K562 (cell line): Measurements from ENCODE around the gene TMEM61. TPM values are rescaled to one million over a fixed set of nuclear protein-coding genes. Genes with fewer than 3 reads are reported as not detected.

Experiments used
- ATAC-seq: fragments of 200-7000 bp; cut with Tn5 transposase; 3 replicates; pipeline ENCODE4 v1.9.1; 2020; ENCODE audit warnings: moderate library complexity
- BruUV-seq: library from RNA; stranded (reverse); fragments of 400-500 nt; replicated peaks from 2 replicates; lab custom pipeline; 2021; lab: Mats Ljungman, UMichigan
- CTCF ChIA-PET: fragments of 300-600 bp; formaldehyde crosslinking; extraction: SDS; loops from one replicate; lab custom pipeline; 2021; ENCODE audit warnings: low intra/inter-chr PET ratio; lab: Yijun Ruan, JAX
- POLR2A ChIA-PET: fragments of 300-600, 350-650 bp; sonication (Branson Sonifier 250); formaldehyde crosslinking; extraction: SDS; loops from one replicate; lab custom pipeline; 2021; ENCODE audit warnings: antibody characterized with exemption, inconsistent platforms; lab: Yijun Ruan, JAX
- DNase-seq, 4 experiments: peaks; one replicate each; pipeline versions ENCODE4 v3.0.0 to v3.0.0-alpha.2; 2011 to 2018; ENCODE audit warnings: low spot score in 3 of 4, mixed read lengths in 3 of 4; ENCODE audit errors: extremely low read depth in 1 of 4
- FAIRE-seq: peaks from 2 replicates; lab custom pipeline; 2011; peaks lifted over from hg19 to GRCh38; lab: Jason Lieb, UNC
- H2AFZ ChIP-seq: 2 replicates; pipeline ENCODE4 v1.6.0; 2011; ENCODE audit warnings: low read depth, low read length, control low read depth, inconsistent platforms
- H3K27ac ChIP-seq: fragments of 200-600 bp; 3 replicates; pipeline ENCODE4 v1.8.0; 2011; ENCODE audit warnings: low read depth, mild to moderate bottlenecking, control low read depth, inconsistent platforms, low read length, moderate library complexity, mixed read lengths; ENCODE audit errors: extremely low read depth
- H3K27me3 ChIP-seq, 2 experiments: fragments of 300-600 bp in 1 of 2; 2 replicates in 1 of 2; 3 replicates in 1 of 2; pipeline versions ENCODE4 v1.6.0 to v1.8.0; 2011; ENCODE audit warnings: inconsistent platforms in 2 of 2, low read length in 2 of 2, mild to moderate bottlenecking in 1 of 2, mixed read lengths in 1 of 2, moderate library complexity in 1 of 2; ENCODE audit not compliant: control insufficient read depth in 2 of 2, insufficient read depth in 2 of 2
- H3K36me3 ChIP-seq: fragments of 300-600 bp; 3 replicates; pipeline ENCODE4 v1.8.0; 2011; ENCODE audit warnings: mild to moderate bottlenecking, low read length, inconsistent platforms; ENCODE audit not compliant: control insufficient read depth, insufficient read depth
- H3K4me1 ChIP-seq, 2 experiments: fragments of 200-600 bp in 1 of 2; replicated peaks in 1 of 2; 2 replicates in 1 of 2; 3 replicates in 1 of 2; pipeline versions ENCODE4 v1.5.1 to v1.8.0; 2011; ENCODE audit warnings: inconsistent platforms in 2 of 2, low read length in 2 of 2, mild to moderate bottlenecking in 1 of 2, mixed read lengths in 1 of 2, moderate library complexity in 1 of 2; ENCODE audit not compliant: control insufficient read depth in 2 of 2, insufficient read depth in 2 of 2
- H3K4me2 ChIP-seq: 2 replicates; pipeline ENCODE4 v1.6.1; 2011; ENCODE audit warnings: low read length, control low read depth, inconsistent platforms, mixed read lengths; ENCODE audit not compliant: insufficient read depth
- H3K4me3 ChIP-seq: fragments of 200-600 bp; sonication (generic), shearing (Covaris generic); 2 replicates; pipeline ENCODE4 v1.5.1; 2016; ENCODE audit warnings: control low read depth, inconsistent platforms
- H3K79me2 ChIP-seq: fragments of 200-600 bp; 3 replicates; pipeline ENCODE4 v1.8.0; 2011; ENCODE audit warnings: low read length, inconsistent platforms; ENCODE audit not compliant: control insufficient read depth, insufficient read depth
- H3K9ac ChIP-seq, 2 experiments: 2 replicates each; pipeline versions ENCODE4 v1.6.0 to v1.6.1; 2011; ENCODE audit warnings: low read depth in 2 of 2, low read length in 2 of 2, control low read depth in 1 of 2, inconsistent platforms in 1 of 2, mild to moderate bottlenecking in 1 of 2, mixed read lengths in 1 of 2; ENCODE audit not compliant: insufficient read depth in 1 of 2
- H3K9me1 ChIP-seq: one replicate; pipeline ENCODE4 v1.6.0; 2011; ENCODE audit warnings: inconsistent platforms, mild to moderate bottlenecking, low read length, moderate library complexity; ENCODE audit not compliant: control insufficient read depth, insufficient read depth
- H3K9me3 ChIP-seq: replicated peaks from 2 replicates; pipeline ENCODE4 v1.5.1; 2011; ENCODE audit warnings: low read depth, low read length, inconsistent platforms; ENCODE audit not compliant: control insufficient read depth, insufficient read depth
- H4K20me1 ChIP-seq: replicated peaks from 2 replicates; pipeline ENCODE4 v1.6.1; 2011; ENCODE audit warnings: low read length, inconsistent platforms, mixed read lengths; ENCODE audit not compliant: control insufficient read depth, insufficient read depth
- CEBPG ChIP-seq, 3 experiments: fragments of 200-800 bp in 1 of 3; sonication (Bioruptor generic) in 1 of 3; sonication (generic) in 1 of 3; formaldehyde crosslinking in 1 of 3; IDR thresholded peaks in 2 of 3; conservative IDR thresholded peaks in 1 of 3; 2 replicates each; pipeline versions ENCODE4 v1.6.1 to v1.8.0; 2016 to 2022; ENCODE audit warnings: missing compliant biosample characterization in 2 of 3, missing genetic modification characterization in 2 of 3, mild to moderate bottlenecking in 1 of 3, missing genetic modification reagents in 1 of 3
- HDAC3 ChIP-seq: fragments of 450-650 bp; IDR thresholded peaks from 2 replicates; pipeline ENCODE4 v1.6.1; 2018; ENCODE audit warnings: borderline replicate concordance, mild to moderate bottlenecking, moderate library complexity; ENCODE audit not compliant: partially characterized antibody
- HEY1 ChIP-seq: fragments of 250-450 bp; sonication (Bioruptor Pico); IDR thresholded peaks from 2 replicates; pipeline ENCODE4 v1.5.0; 2020; ENCODE audit warnings: mild to moderate bottlenecking, moderate library complexity, borderline replicate concordance
- KDM2B ChIP-seq: fragments of 250-450 bp; sonication (Bioruptor Pico); IDR thresholded peaks from 2 replicates; pipeline ENCODE4 v1.8.0; 2021; ENCODE audit warnings: mild to moderate bottlenecking, moderate library complexity
- NELFE ChIP-seq: IDR thresholded peaks from 2 replicates; pipeline ENCODE4 v1.6.1; 2011; ENCODE audit warnings: mild to moderate bottlenecking; ENCODE audit not compliant: insufficient read depth, insufficient read length
- SLC30A9 ChIP-seq: fragments of 250-450 bp; sonication (Bioruptor Pico); IDR thresholded peaks from 2 replicates; pipeline ENCODE4 v1.8.0; 2022; ENCODE audit warnings: mild to moderate bottlenecking, moderate library complexity
- SMAD2 ChIP-seq: fragments of 150-350 bp; IDR thresholded peaks from 2 replicates; pipeline ENCODE4 v1.6.1; 2014; ENCODE audit warnings: low read depth, mild to moderate bottlenecking, low read length
- SMARCB1 ChIP-seq: IDR thresholded peaks from 2 replicates; pipeline ENCODE4 v1.6.1; 2011; ENCODE audit warnings: improper control_type of control experiment, low read depth; ENCODE audit not compliant: insufficient read length
- SREBF2 ChIP-seq: sonication (generic); formaldehyde crosslinking; IDR thresholded peaks from 2 replicates; pipeline ENCODE4 v1.4.0; 2020; ENCODE audit warnings: mild to moderate bottlenecking, missing genetic modification reagents
- STAT5A ChIP-seq: IDR thresholded peaks from 2 replicates; pipeline ENCODE4 v1.6.1; 2012; ENCODE audit warnings: low read length, inconsistent platforms, borderline replicate concordance
- ZNF121 ChIP-seq: sonication (generic); formaldehyde crosslinking; conservative IDR thresholded peaks from 2 replicates; pipeline ENCODE4 v1.8.0; 2022; ENCODE audit warnings: missing genetic modification reagents
- ZNF324 ChIP-seq: fragments of 250-450 bp; sonication (Bioruptor Pico); IDR thresholded peaks from 2 replicates; pipeline ENCODE4 v1.4.0; 2020; ENCODE audit warnings: mild to moderate bottlenecking
- ZNF551 ChIP-seq: fragments of 250-450 bp; sonication (Bioruptor Pico); IDR thresholded peaks from 2 replicates; pipeline ENCODE4 v1.5.0; 2021; ENCODE audit warnings: mild to moderate bottlenecking, moderate library complexity
- WGBS: fragments of 100-300 bp; shearing (Covaris generic); methylation state at CpG from one replicate; pipeline ENCODE4 v1.1.6; 2016; ENCODE audit warnings: low coverage, mixed read lengths; ENCODE audit not compliant: insufficient coverage; ENCODE audit errors: missing lambda C conversion rate; 5-methylcytosine and 5-hydroxymethylcytosine counted together
- in situ Hi-C: fragments of 300-500 bp; cut with MboI; formaldehyde crosslinking; loops from 4 replicates; pipeline ENCODE4 v1.15.0; 2018; ENCODE audit warnings: inconsistent platforms, mixed read lengths
- intact Hi-C: fragments of 100-400 bp; cut with micrococcal nuclease; formaldehyde crosslinking; loops from 2 replicates; pipeline ENCODE4 v1.14.2; 2022
- polyA plus RNA-seq, 8 experiments: library from polyadenylated mRNA; depleted of rRNA in 4 of 8; stranded (reverse) in 5 of 8; unstranded in 3 of 8; fragments of >200 nt; fragmentation: Nextera tagmentation in 2 of 8; fragmentation: Illumina TruSeq in 1 of 8; extraction: Ambion mirVana in 2 of 8; extraction: Trizol in 1 of 8; gene quantifications; 2 replicates each; pipeline versions ENCODE4 v1.2.1 to v1.2.3, GENCODE V29; 2011 to 2014; ENCODE audit warnings: inconsistent platforms in 1 of 8, missing spikeins in 1 of 8
- total RNA-seq, 7 experiments: library from RNA; depleted of rRNA in 6 of 7; stranded (reverse); fragments of >200 nt in 6 of 7; fragmentation: Illumina TruSeq in 2 of 7; extraction: Trizol in 2 of 7; gene quantifications; 2 replicates each; pipeline versions ENCODE4 v1.2.1 to v1.2.3, GENCODE V29; 2011 to 2021; ENCODE audit warnings: low replicate concordance in 1 of 7
- TF ChIP-seq, protein P1 (sequence below): fragments of 450-650 bp; formaldehyde crosslinking; IDR thresholded peaks from 2 replicates; pipeline ENCODE4 v1.4.0; 2020; ENCODE audit warnings: mild to moderate bottlenecking, moderate library complexity

The TMEM61 gene
- total and polyA plus RNA-seq, 9 of the 15 experiments (the other 6 are each of a cell fraction or from before 2014, with no cell fraction given), result not detected

DNA sequence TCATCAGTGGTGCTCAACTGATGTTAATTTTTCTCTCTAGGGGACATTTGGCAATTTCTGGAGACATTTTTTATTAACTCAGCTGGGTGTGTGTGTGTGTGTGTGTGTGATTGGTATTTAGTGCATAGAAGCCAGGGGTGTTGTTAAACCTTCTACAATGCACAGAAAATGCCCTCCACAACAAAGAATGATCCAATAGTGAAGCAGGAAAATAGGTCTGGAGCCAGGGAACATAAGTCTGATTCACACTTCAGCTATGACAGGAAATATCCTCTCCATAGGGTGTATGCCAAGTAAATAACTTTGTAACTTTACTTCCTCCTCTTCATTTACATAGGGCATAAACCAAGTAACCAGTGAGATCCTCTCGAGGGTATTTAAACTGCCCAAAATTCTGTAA is 25.1 kb upstream of the TMEM61 start:
- no peak overlapping the region for H3K4me2 ChIP-seq
- POLR2A ChIA-PET, result no interaction called here

More for the DNA sequence above, 25.1 kb upstream of the TMEM61 start:
- Histone ChIP-seq H3K4me1 (peaks cover 4% of the 10 kb centered on the region in 2 experiments; a peak in 4 of 5 replicates), H3K27ac (no peak overlapping the region), H3K4me3 (no peak overlapping the region), H4K20me1 (no peaks in the 10 kb centered on the region), H3K36me3 (no peaks in the 10 kb centered on the region), H2AFZ (no peak overlapping the region), H3K27me3 (no peaks in the 10 kb centered on the region; a peak in 1 of 5 replicates), H3K9ac (no peak overlapping the region), H3K9me1 (no peaks in the 10 kb centered on the region), H3K79me2 (no peaks in the 10 kb centered on the region), H3K9me3 (no peaks in the 10 kb centered on the region; the same call in 1 of the 2 replicates)
- ATAC-seq (no peak), FAIRE-seq (no peak), DNase-seq (no peak)
- intact Hi-C loops (loop anchor here (10.0 kb wide), 1 partner anchor 379 kb away; no protein-coding TSS in a partner anchor), in situ Hi-C loops (no loop called here)
- TF ChIP-seq CEBPG (CRISPR knock-in tag; IDR thresholded peaks at IDR 0.05) (no peak), CEBPG (tag; conservative IDR thresholded peaks at IDR 0.05 in 1 of 2, IDR thresholded peaks at IDR 0.05 in 1 of 2) (no peak), SMAD2 (no peak), SMARCB1 (no peak), SLC30A9 (no peak), KDM2B (CRISPR knock-in tag) (no peak), STAT5A (no peak), ZNF551 (CRISPR knock-in tag) (no peak), NELFE (no peak), ZNF324 (no peak), ZNF121 (CRISPR knock-in tag) (no peak), HEY1 (no peak), SREBF2 (CRISPR knock-in tag) (no peak), HDAC3 (no peak)
- TF ChIP-seq, protein P1, sequence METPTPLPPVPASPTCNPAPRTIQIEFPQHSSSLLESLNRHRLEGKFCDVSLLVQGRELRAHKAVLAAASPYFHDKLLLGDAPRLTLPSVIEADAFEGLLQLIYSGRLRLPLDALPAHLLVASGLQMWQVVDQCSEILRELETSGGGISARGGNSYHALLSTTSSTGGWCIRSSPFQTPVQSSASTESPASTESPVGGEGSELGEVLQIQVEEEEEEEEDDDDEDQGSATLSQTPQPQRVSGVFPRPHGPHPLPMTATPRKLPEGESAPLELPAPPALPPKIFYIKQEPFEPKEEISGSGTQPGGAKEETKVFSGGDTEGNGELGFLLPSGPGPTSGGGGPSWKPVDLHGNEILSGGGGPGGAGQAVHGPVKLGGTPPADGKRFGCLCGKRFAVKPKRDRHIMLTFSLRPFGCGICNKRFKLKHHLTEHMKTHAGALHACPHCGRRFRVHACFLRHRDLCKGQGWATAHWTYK, result no peak
- WGBS, result 0% methylated on average over 1 of the region's 1 CpG
- CTCF ChIA-PET, result interaction anchor here (0.7 kb wide), 1 partner anchor 974 kb away, joined by 3 read pairs; no protein-coding TSS in a partner anchor
- BruUV-seq, result no TSS peak
